NCI-H446 (cell line): ENCODE measurements around the gene MEF2D.

Experiments
- DNase-seq, 2 experiments: peaks; one replicate each; lab custom pipeline; 2025; lab: John Stamatoyannopoulos, UW

The MEF2D gene

DNA sequence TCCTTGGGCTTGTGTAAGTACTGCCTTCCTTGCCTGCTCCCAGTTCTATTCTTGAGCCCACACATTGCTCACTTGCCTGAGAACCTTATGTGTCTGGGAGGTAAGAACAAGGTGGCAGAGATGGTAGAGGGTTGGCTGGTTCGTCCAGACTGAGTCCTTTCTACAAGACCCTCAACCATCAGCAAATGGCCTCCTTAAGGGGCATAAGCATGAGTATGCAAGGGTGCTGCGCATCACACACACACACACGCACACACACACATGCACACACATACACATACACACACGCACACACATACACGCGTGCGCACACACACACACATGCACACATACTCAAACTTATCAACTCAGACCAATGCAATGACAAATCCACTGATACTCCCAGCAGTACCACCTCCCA is 74.6 kb downstream of the MEF2D start:
- DNase-seq, result no peak

DNA sequence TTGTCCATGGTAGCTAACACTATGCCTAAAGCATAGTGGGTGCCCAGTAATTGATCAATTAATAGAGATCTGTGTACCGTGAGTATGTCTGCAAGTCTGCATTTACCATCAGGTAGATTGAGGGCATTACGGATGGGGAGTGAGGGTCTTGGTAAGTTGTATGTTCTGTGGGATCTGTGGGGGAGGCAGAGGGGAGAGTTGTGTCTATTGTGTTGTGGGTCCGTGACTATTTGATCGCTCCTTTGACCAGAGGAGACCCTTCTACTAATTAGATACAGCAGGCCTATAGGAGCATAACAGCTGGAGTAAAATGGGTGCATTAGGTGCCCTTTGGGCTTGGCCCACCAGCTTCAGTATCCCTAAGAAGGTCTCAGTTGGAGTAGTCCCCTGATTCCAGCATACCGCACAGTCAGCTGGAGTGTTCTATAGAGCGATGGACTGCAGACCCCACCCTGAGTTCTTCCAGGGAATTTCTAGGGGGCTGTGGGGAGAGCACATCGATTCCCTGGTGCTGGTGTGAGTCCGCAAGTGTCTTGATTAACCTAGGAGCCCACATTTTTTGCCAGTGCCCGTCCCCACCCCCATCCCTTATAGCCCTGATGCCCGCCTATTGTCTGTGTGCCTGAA is 75.7 kb downstream of the MEF2D start:
- no peak for DNase-seq

DNA sequence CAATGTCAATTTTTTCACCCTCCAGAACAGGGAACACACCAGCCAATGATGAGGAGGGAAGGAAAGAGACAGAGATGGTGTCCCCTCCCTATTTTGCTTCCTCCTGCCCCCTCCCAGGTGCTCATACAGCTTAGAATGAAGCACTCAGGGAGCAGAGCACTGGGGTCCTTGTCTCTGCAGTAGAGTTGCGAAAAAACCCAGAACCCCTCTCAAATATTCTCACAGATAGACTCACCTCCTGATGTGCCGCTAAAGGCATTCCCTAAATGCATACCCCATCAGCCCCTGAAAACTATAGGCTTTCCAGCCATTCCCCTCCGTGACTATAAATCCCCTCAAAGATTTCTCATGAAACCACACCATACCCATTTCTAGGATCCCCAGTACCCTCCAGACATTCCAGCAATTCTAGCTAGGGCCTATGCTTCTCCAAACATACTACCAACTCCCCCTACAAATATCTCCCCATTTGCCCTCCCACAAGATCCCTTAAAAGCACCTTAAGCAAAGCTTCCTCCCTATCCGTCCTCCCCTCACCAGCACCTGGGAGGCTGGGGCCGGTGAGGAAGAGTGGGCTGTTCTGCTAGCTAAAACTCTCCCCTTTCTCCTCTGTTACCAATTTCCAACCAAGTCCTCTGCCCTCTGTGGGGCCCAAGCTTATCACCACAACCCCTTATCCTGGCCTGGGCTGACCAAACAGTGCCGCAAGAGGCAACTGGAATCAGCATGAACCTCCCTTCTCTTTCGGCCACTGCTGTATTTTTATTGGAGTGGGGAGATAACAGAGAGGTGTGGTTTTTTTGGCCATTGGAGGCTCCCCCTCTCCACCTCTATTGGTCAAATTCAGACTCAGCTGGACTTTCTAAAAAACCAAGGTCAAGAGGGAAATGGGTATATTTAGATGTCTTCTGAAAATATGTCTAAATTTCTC is 76.9 kb downstream of the MEF2D start:
- no peak for DNase-seq

DNA sequence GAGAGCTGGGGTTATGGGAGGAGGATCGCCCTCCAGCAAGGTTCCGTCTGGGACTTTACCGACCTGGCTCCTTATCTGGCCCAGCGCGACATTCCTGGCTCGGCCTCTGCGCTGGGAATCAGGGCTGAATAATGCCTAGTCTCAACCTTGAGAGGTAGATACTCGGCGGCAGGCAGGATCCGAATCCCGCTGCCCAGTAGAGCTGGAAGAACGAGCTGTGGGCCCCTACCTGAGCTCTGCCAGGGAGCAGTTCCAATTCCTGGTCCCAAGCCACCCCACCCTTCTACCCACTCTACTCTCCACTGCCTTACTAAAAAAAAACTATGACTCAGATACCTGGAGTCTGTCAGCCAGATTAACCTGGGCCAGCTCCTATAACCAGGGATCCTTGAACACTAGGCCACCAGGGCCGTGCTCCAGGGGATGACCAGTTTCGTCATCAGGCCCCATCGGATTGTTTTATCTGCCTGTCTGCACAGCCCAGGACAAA is 77.9 kb downstream of the MEF2D start:
- DNase-seq, result no peak

DNA sequence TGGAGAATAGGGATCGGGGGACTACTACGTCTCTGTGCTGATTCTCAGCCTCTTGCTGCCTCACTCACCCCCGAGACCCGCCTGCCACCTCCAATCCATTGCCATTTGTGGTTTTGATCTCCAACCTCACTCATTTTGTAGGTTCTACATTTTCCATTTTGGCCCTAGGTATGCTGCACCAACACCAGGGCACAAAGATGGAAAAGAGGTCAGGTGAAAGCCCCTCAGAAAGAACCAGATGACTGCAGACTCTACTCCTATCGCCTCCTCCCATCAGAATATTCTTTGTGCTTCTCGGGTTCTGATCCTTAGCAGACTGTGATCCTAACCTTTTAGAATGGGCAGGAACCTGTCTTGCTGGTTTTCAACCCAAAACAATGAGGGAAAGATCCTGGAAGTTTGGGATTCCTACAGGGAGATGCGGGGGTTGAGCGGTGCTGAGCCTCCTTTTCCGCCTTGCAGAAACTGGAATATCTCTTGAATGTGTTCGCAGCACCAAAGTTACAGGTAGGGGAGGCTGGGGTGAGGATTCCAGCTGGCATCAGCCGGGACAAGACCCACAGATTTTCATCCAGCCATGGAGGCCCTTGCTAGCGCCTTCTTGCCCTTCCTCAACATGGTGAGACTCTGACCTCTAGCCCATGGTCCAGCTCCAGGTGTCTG is 78.5 kb downstream of the MEF2D start:
- DNase-seq, result no peak

DNA sequence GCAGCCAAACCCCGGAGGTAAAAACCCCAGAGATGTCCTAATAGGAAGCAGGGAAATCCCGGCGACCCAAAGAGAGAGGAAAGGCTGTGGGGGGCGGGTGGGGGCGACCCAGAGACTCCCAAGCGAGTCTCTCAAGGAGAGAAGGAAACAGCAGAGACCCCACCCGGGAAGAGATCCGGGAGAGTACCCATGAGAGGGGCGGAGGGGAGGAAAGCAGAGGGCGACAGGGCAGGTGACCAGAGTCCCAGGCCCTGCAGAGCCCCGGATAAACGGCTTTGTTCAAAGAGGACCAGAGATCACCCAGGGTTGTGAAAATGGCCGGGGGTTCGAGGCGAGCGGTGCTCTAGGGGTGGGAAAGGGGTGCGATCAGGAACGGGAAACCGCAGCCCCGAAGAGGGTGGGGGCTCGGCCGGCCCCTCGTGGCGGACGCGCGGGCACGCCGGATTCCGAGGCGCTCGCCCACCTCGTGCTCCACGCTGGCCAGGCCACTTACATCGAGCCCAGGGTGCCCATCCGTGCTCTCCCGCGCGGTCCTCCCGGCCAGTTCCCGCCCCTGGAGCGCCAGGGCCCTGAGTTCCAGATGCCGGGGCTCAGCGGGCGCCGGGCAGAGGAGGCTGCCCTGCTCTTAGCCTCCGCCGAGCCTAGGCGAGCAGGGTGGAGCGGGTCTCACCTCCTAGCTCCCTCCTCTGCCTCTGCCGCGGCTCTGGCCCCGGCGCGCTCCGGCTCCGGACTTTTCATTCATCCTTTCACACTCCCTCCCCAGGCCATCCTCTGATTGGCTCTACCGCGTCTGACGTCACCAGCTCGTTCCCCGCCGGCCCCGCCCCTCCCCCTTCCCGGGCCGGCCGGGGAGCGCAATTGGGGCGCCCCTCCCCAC is 79.3 kb downstream of the MEF2D start:
- DNase-seq, result peak; percentile 89 to 95

DNA sequence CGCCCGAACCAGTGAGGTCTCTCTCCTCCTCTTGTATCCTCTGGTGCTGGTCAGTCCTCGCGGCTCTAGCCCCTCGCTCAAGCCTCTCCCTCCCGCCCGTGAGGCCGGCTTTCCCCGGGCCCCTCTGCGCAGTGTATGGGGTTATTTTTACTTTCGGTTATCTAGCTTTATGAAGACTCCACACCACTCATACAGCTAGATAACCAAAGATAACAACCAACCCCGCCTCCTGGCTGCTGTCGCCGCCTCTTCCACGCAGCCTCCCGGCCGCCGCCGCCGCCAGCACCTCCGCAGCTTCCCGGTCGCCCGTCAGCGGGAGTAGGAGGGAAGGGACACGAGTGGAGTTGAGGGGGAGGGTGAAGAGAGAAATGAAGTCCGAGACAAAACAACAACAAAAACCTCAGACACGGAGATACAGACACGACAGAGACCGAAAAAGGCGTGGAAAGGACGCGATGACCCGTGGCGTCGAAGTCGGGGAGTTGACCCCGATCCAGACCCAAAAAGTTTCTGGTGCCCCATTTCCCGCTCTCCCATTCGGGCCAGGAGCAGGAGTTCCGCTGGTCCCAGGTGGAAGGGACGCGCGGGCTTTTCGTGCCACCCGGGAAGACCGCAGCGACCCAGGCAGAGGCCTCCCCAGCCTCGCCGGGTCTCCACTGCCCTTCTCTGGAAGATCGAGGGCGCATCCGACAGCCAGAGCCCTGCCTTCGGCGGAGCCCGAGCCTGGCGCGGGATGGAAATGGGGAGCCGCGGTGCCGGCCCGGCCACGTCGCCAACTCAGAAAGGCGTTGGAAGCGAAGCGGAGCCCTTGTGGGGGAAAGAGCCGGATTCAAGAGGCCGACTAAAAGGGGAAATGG is 80.1 kb downstream of the MEF2D start:
- DNase-seq, result no peak

DNA sequence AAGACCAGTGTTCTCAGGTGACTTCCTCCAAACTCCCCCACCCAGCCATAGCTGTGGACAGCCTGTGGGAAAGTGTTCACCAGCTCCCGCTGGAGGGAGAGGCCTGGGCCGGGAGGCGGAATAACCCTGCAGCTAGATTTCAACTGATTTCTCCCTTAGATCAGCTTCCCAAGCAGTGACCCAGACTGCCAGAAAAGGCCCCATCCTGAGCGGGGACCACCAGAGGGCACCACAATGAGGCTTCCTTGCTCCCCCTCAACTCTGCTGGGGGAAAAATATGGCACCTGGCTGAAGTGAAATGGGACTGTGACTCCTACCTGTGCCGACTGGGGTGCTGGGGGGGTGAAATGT is 80.7 kb downstream of the MEF2D start:
- DNase-seq, result no peak

DNA sequence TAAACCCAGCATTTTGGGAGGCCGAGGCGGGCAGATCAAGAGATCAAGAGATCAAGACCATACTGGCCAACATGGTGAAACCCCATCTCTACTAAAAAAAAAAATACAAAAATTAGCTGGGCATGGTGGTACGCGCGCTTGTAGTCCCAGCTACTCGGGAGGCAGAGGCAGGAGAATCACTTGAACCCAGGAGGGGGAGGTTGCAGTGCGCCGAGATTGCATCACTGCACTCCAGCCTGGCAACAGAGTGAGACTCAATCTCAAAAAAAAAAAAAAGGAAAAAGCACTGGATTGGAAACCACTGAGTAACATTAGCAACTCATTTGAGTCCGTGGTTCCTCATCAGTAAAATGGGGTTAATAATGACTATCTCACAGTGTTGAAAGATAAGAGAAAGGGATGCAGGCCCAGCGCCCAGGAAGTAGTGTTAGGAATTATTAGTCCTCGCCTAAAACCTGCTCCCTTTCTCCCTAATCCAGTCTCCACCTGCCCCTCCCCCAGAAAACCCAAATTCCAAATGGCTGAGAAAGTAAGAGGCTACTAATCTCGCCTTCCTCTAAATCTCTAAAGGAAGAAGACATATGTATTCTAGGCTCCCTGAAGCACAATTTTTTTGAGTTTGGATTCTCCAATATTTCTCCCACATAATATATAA is 82.0 kb downstream of the MEF2D start:
- DNase-seq, result no peak

DNA sequence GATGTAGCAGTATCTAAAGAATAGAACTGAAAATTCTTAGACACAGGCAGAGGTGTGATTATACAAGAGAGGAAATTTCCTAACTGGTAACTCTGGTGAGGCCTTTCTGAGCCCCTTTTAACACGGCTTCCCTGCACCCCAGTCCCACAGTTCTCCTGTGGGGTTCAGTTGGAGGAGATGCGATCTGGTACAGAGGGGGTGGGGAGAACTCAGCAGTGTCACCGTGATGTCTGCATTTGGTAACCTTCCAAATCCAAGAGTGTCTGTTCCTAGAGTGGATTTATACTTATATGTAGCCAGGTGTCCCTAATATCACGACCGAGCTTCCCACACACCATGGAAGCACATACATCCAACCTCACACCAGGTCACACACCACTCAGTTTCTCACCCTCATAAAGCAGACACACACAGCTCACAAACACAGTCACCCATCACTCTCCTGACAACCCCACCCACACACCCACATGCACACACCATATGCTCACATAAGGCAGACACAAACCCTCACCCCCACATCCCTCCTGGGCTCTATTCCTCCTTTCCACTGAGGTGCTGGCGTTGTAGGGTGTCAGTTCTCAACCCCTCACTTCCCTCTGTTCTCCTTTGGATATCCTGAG is 83.1 kb downstream of the MEF2D start:
- DNase-seq, result no peak

DNA sequence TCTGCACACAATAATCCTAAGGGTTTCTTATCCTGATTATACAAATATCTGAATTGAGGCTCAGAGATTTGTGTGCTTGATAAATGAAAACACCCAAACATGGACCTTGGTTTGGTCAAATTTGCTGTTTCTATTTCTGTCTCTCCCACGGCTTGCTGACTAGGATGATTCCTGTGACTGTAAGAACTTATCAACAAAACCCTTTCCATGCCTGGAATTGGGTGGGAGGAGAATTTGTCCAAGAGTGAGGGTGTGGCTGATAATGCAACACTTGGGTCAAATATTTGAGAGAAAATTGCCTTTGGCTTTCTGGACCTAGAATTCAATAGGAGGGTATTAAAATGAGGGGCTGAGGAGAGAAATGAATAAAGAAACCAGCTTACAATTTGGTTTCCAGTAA is 83.6 kb downstream of the MEF2D start:
- DNase-seq, result no peak

DNA sequence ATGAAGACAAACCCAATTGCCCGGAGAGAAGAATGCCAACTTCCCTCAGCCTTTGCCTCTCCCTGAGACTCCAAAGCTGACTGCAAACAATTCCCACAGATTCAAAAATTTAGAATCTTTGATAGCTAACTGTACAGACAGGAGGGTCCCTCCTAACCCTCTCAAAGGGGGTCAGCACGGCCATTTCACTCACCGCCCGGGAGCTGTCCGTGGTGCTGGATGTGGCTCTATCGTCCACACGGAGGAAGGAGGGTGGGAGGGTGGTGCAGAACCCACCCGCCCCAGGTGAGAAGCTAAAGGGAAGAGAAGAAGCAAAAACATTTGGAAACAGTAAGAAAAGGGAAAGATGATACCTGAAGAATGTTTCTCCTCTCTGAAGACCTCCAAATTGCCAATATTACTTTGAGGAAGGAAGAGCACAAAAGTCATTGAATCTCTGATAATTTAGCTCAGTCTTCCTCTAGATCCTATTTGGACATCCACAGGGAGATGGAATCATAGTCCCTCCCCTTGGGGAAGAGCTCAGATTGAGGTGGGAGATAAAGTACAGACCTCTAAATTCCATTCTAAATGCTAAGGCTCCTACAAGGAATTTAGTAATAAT is 86.0 kb downstream of the MEF2D start:
- DNase-seq, result no peak
